Muscle of leg (tissue), 11 donors: ENCODE results near the gene PAX9. TPM values are rescaled to one million over a fixed set of nuclear protein-coding genes. Genes with fewer than 3 reads are reported as not detected.

ENCODE experiments used
- DNase-seq: peaks from one replicate; pipeline ENCODE4 v3.0.0; 2013
- H3K27ac ChIP-seq: one replicate; pipeline ENCODE4 v1.5.1; 2013; ENCODE audit warnings: mild to moderate bottlenecking, low read length, control low read depth
- H3K27me3 ChIP-seq: one replicate; pipeline ENCODE4 v1.6.1; 2013; ENCODE audit warnings: low read length; ENCODE audit not compliant: control insufficient read depth, insufficient read depth
- H3K36me3 ChIP-seq: one replicate; pipeline ENCODE4 v1.6.1; 2013; ENCODE audit warnings: low read length; ENCODE audit not compliant: control insufficient read depth, insufficient read depth
- H3K4me1 ChIP-seq: one replicate; pipeline ENCODE4 v1.6.1; 2013; ENCODE audit warnings: low read length; ENCODE audit not compliant: control insufficient read depth, insufficient read depth
- H3K4me3 ChIP-seq: one replicate; pipeline ENCODE4 v1.5.1; 2013; ENCODE audit warnings: low read length, control low read depth
- H3K9me3 ChIP-seq: replicated peaks from 2 replicates; pipeline ENCODE4 v1.6.1; 2013; ENCODE audit warnings: low read depth, low read length; ENCODE audit not compliant: control insufficient read depth
- WGBS: methylation state at CpG from one replicate; pipeline ENCODE4 v1.1.5; 2013; ENCODE audit warnings: missing lambda C conversion rate; ENCODE audit not compliant: insufficient coverage; 5-methylcytosine and 5-hydroxymethylcytosine counted together
- polyA plus RNA-seq, 8 donors: library from polyadenylated mRNA; unstranded; fragments of 120-200 nt; gene quantifications; one replicate each; pipeline versions ENCODE4 v1.2.1 to v1.2.3, GENCODE V29; 2013; ENCODE audit warnings: inconsistent platforms in 1 of 8, low replicate concordance in 1 of 8; ENCODE audit not compliant: insufficient read length in 8 of 8, insufficient read depth in 1 of 8
- total RNA-seq: library from RNA; stranded (reverse); fragments of 120-200 nt; gene quantifications from one replicate; pipeline ENCODE4 v1.2.4, GENCODE V29; 2013

The PAX9 gene
- total and polyA plus RNA-seq, 9 donors, result 0.12 to 1.9 (median 0.36) TPM

GRCh38 chr14:36707570-36707969 lies 45.9 kb downstream of the PAX9 start:
- no peak overlapping the region for H3K27ac ChIP-seq

GRCh38 chr14:36713960-36714703 lies 52.5 kb downstream of the PAX9 start:
- no peaks in the 10 kb centered on the region for H3K9me3 ChIP-seq
- no peaks in the 10 kb centered on the region for H3K36me3 ChIP-seq
- no peaks in the 10 kb centered on the region for H3K4me1 ChIP-seq
- H3K4me3 ChIP-seq, result no peak overlapping the region
- H3K27me3 ChIP-seq, result no peaks in the 10 kb centered on the region
- no peak overlapping the region for H3K27ac ChIP-seq
- no peak for DNase-seq
- WGBS, result no CpG with 5 or more reads among the region's 4 CpGs

More at GRCh38 chr14:36707570-36707969, 45.9 kb downstream of the PAX9 start:
- DNase-seq, result no peak
- Histone ChIP-seq H3K9me3 (no peaks in the 10 kb centered on the region), H3K4me3 (no peak overlapping the region), H3K4me1 (no peaks in the 10 kb centered on the region), H3K27me3 (no peaks in the 10 kb centered on the region), H3K36me3 (no peaks in the 10 kb centered on the region)

- Histone ChIP-seq H3K9me3 (no peaks in the 10 kb centered on the region), H3K4me3 (no peak overlapping the region), H3K4me1 (no peaks in the 10 kb centered on the region), H3K27ac (no peak overlapping the region), H3K27me3 (no peaks in the 10 kb centered on the region), H3K36me3 (no peaks in the 10 kb centered on the region)
- no peak for DNase-seq
- WGBS, result 88% methylated on average over 5 of the region's 7 CpGs
These were observed 55.0 kb downstream of the PAX9 start for GRCh38 chr14:36716614-36717184.

GRCh38 chr14:36717363-36717762 lies 55.7 kb downstream of the PAX9 start:
- H3K9me3 ChIP-seq, result no peaks in the 10 kb centered on the region
- no peak overlapping the region for H3K4me3 ChIP-seq
- no peak overlapping the region for H3K27ac ChIP-seq
- no peaks in the 10 kb centered on the region for H3K27me3 ChIP-seq
- DNase-seq, result no peak
- WGBS, result no CpG with 5 or more reads among the region's 5 CpGs
- no peaks in the 10 kb centered on the region for H3K4me1 ChIP-seq
- H3K36me3 ChIP-seq, result no peaks in the 10 kb centered on the region

- no peaks in the 10 kb centered on the region for H3K36me3 ChIP-seq
- no peaks in the 10 kb centered on the region for H3K9me3 ChIP-seq
- H3K27me3 ChIP-seq, result no peaks in the 10 kb centered on the region
- no CpG with 5 or more reads among the region's 1 CpG for WGBS
- H3K4me3 ChIP-seq, result no peak overlapping the region
- no peak overlapping the region for H3K27ac ChIP-seq
- DNase-seq, result no peak
- H3K4me1 ChIP-seq, result no peaks in the 10 kb centered on the region
These were observed 56.6 kb downstream of the PAX9 start for GRCh38 chr14:36718216-36718615.

GRCh38 chr14:36719823-36720222 lies 58.2 kb downstream of the PAX9 start:
- Histone ChIP-seq H3K4me3 (no peak overlapping the region), H3K36me3 (no peaks in the 10 kb centered on the region), H3K27me3 (no peaks in the 10 kb centered on the region), H3K9me3 (no peaks in the 10 kb centered on the region), H3K4me1 (no peaks in the 10 kb centered on the region), H3K27ac (no peak overlapping the region)
- WGBS, result 91% methylated on average over 6 of the region's 7 CpGs
- DNase-seq, result no peak

- no peaks in the 10 kb centered on the region for H3K4me1 ChIP-seq
These were observed 59.0 kb downstream of the PAX9 start for GRCh38 chr14:36720657-36721056.

GRCh38 chr14:36721877-36722276 lies 60.2 kb downstream of the PAX9 start:
- no peak overlapping the region for H3K4me3 ChIP-seq
- no CpG with 5 or more reads among the region's 1 CpG for WGBS
- no peaks in the 10 kb centered on the region for H3K9me3 ChIP-seq
- H3K27me3 ChIP-seq, result no peaks in the 10 kb centered on the region
- H3K4me1 ChIP-seq, result no peaks in the 10 kb centered on the region
- H3K36me3 ChIP-seq, result no peaks in the 10 kb centered on the region
- DNase-seq, result no peak
- H3K27ac ChIP-seq, result no peak overlapping the region

More at GRCh38 chr14:36720657-36721056, 59.0 kb downstream of the PAX9 start:
- H3K27me3 ChIP-seq, result no peaks in the 10 kb centered on the region
- no peaks in the 10 kb centered on the region for H3K36me3 ChIP-seq
- H3K27ac ChIP-seq, result no peak overlapping the region
- no peak for DNase-seq
- 83% methylated on average over 1 of the region's 2 CpGs for WGBS
- no peak overlapping the region for H3K4me3 ChIP-seq
- no peaks in the 10 kb centered on the region for H3K9me3 ChIP-seq

GRCh38 chr14:36723530-36723929 lies 61.9 kb downstream of the PAX9 start:
- Histone ChIP-seq H3K4me3 (no peak overlapping the region), H3K9me3 (no peaks in the 10 kb centered on the region), H3K27me3 (no peaks in the 10 kb centered on the region), H3K4me1 (no peaks in the 10 kb centered on the region), H3K27ac (no peak overlapping the region), H3K36me3 (no peaks in the 10 kb centered on the region)
- 50% methylated on average over 1 of the region's 2 CpGs for WGBS
- no peak for DNase-seq

GRCh38 chr14:36724162-36724561 lies 62.5 kb downstream of the PAX9 start:
- no peaks in the 10 kb centered on the region for H3K36me3 ChIP-seq
- no peak overlapping the region for H3K27ac ChIP-seq
- H3K27me3 ChIP-seq, result no peaks in the 10 kb centered on the region
- no peak for DNase-seq
- H3K9me3 ChIP-seq, result no peaks in the 10 kb centered on the region
- H3K4me3 ChIP-seq, result no peak overlapping the region
- no peaks in the 10 kb centered on the region for H3K4me1 ChIP-seq
